Hepatocyte (in vitro differentiated cells): Measurements from ENCODE around the gene ZNF860. TPM values are rescaled to one million over a fixed set of nuclear protein-coding genes. Genes with fewer than 3 reads are reported as not detected.

ENCODE experiments used
- DNase-seq: peaks from one replicate; pipeline ENCODE4 v3.0.0-alpha.2; 2016; ENCODE audit warnings: low spot score
- H2AFZ ChIP-seq: fragments of 200-600 bp; sonication (generic); 2 replicates; pipeline ENCODE4 v1.6.0; 2016; ENCODE audit warnings: antibody characterized with exemption, mild to moderate bottlenecking
- H3K27ac ChIP-seq: fragments of 200-600 bp; sonication (generic); 2 replicates; pipeline ENCODE4 v1.5.1; 2016; ENCODE audit warnings: mild to moderate bottlenecking
- H3K27me3 ChIP-seq: fragments of 200-600 bp; sonication (generic); 2 replicates; pipeline ENCODE4 v1.6.1; 2016
- H3K36me3 ChIP-seq: fragments of 200-600 bp; sonication (generic); replicated peaks from 2 replicates; pipeline ENCODE4 v1.5.1; 2016; ENCODE audit warnings: low read depth; ENCODE audit not compliant: insufficient read depth
- H3K4me1 ChIP-seq: fragments of 200-600 bp; sonication (generic); 2 replicates; pipeline ENCODE4 v1.5.1; 2016; ENCODE audit warnings: mild to moderate bottlenecking, moderate library complexity; ENCODE audit not compliant: insufficient read depth
- H3K4me2 ChIP-seq: fragments of 200-600 bp; sonication (generic); 2 replicates; pipeline ENCODE4 v1.6.0; 2016
- H3K4me3 ChIP-seq: fragments of 200-600 bp; sonication (generic); 2 replicates; pipeline ENCODE4 v1.5.1; 2016; ENCODE audit warnings: mild to moderate bottlenecking
- H3K79me2 ChIP-seq: fragments of 200-600 bp; sonication (generic); 2 replicates; pipeline ENCODE4 v1.6.0; 2017; ENCODE audit warnings: mild to moderate bottlenecking
- H3K9me2 ChIP-seq: fragments of 200-600 bp; sonication (generic); replicated peaks from 2 replicates; pipeline ENCODE4 v1.6.0; 2017; ENCODE audit warnings: mild to moderate bottlenecking; ENCODE audit not compliant: insufficient read depth
- H3K9me3 ChIP-seq: fragments of 200-600 bp; sonication (generic); 2 replicates; pipeline ENCODE4 v1.5.1; 2016; ENCODE audit warnings: low read depth, mild to moderate bottlenecking
- H4K20me1 ChIP-seq: fragments of 200-600 bp; sonication (generic); 2 replicates; pipeline ENCODE4 v1.6.0; 2016; ENCODE audit warnings: mild to moderate bottlenecking; ENCODE audit not compliant: insufficient read depth, poor library complexity, severe bottlenecking
- CTCF ChIP-seq: fragments of 200-600 bp; sonication (generic); IDR thresholded peaks from 2 replicates; pipeline ENCODE4 v1.5.1; 2016; ENCODE audit warnings: antibody characterized with exemption, mild to moderate bottlenecking; ENCODE audit not compliant: poor library complexity
- EZH2 ChIP-seq: fragments of 200-600 bp; sonication (generic); IDR thresholded peaks from 2 replicates; pipeline ENCODE4 v1.6.1; 2016; ENCODE audit warnings: antibody characterized with exemption, mild to moderate bottlenecking, borderline replicate concordance
- EZH2phosphoT487 ChIP-seq: fragments of 200-600 bp; sonication (generic); IDR thresholded peaks from one replicate; pipeline ENCODE4 v1.6.1; 2018; ENCODE audit warnings: antibody characterized with exemption, mild to moderate bottlenecking, low read depth, moderate library complexity; ENCODE audit not compliant: unreplicated experiment, severe bottlenecking
- WGBS: methylation state at CpG from one replicate; pipeline ENCODE4 v1.1.6; 2016; ENCODE audit warnings: low lambda C conversion rate; ENCODE audit errors: missing lambda C conversion rate; 5-methylcytosine and 5-hydroxymethylcytosine counted together
- polyA plus RNA-seq: library from polyadenylated mRNA; unstranded; fragments of >200 nt; fragmentation: Nextera tagmentation; extraction: Ambion mirVana; gene quantifications from 2 replicates; pipeline ENCODE4 v1.2.1, GENCODE V29; 2016
- total RNA-seq: library from RNA; depleted of rRNA; stranded (reverse); fragments of >200 nt; gene quantifications from 2 replicates; pipeline ENCODE4 v1.2.3, GENCODE V29; 2014

The ZNF860 gene
- total and polyA plus RNA-seq, 2 experiments from 2014 or later: 0.80 to 1.3 TPM

- Histone ChIP-seq H3K4me3 (no peak overlapping the region), H4K20me1 (no peaks in the 10 kb centered on the region), H3K36me3 (no peaks in the 10 kb centered on the region), H2AFZ (no peak overlapping the region), H3K9me3 (no peaks in the 10 kb centered on the region), H3K4me1 (peaks cover 50% of the 10 kb centered on the region), H3K4me2 (no peak overlapping the region), H3K27ac (no peak overlapping the region), H3K79me2 (peaks cover 64% of the 10 kb centered on the region), H3K9me2 (no peaks in the 10 kb centered on the region), H3K27me3 (no peaks in the 10 kb centered on the region)
- no peak for TF ChIP-seq EZH2phosphoT487
- TF ChIP-seq EZH2: no peak
- TF ChIP-seq CTCF: no peak
- no peak for DNase-seq
- WGBS: 97% methylated on average over 3 of the region's 3 CpGs
These were observed 9.9 kb upstream of the ZNF860 start for GRCh38 chr3:31971607-31972006.

- H3K4me3 ChIP-seq: no peak overlapping the region
- no peak overlapping the region for H2AFZ ChIP-seq
- no peak overlapping the region for H3K4me2 ChIP-seq
- H4K20me1 ChIP-seq: no peaks in the 10 kb centered on the region
- peaks cover 41% of the 10 kb centered on the region for H3K4me1 ChIP-seq
- 93% methylated on average over 4 of the region's 4 CpGs for WGBS
- H3K79me2 ChIP-seq: peaks cover 71% of the 10 kb centered on the region
- no peaks in the 10 kb centered on the region for H3K36me3 ChIP-seq
- no peaks in the 10 kb centered on the region for H3K9me2 ChIP-seq
- H3K27ac ChIP-seq: no peak overlapping the region
- DNase-seq: no peak
- H3K9me3 ChIP-seq: no peaks in the 10 kb centered on the region
- no peaks in the 10 kb centered on the region for H3K27me3 ChIP-seq
- TF ChIP-seq CTCF (no peak), EZH2phosphoT487 (no peak), EZH2 (no peak)
These were observed 8.5 kb upstream of the ZNF860 start for GRCh38 chr3:31973081-31973480.

GRCh38 chr3:31973837-31974236 is 7.7 kb upstream of the ZNF860 start:
- no peaks in the 10 kb centered on the region for H3K9me3 ChIP-seq
- H3K4me3 ChIP-seq: no peak overlapping the region
- WGBS: 81% methylated on average over 5 of the region's 5 CpGs
- TF ChIP-seq EZH2phosphoT487 (no peak), CTCF (no peak), EZH2 (no peak)
- DNase-seq: no peak
- no peaks in the 10 kb centered on the region for H3K36me3 ChIP-seq
- H3K4me1 ChIP-seq: peaks cover 40% of the 10 kb centered on the region
- no peaks in the 10 kb centered on the region for H4K20me1 ChIP-seq
- H3K79me2 ChIP-seq: peaks cover 79% of the 10 kb centered on the region
- peak overlapping the region; percentile 26 for H3K4me2 ChIP-seq
- peak overlapping the region; percentile 42 for H3K27ac ChIP-seq
- no peaks in the 10 kb centered on the region for H3K9me2 ChIP-seq
- H3K27me3 ChIP-seq: no peaks in the 10 kb centered on the region
- no peak overlapping the region for H2AFZ ChIP-seq

GRCh38 chr3:31974471-31974870 is 7.1 kb upstream of the ZNF860 start:
- H3K36me3 ChIP-seq: no peaks in the 10 kb centered on the region
- no peaks in the 10 kb centered on the region for H3K27me3 ChIP-seq
- WGBS: 27% methylated on average over 5 of the region's 5 CpGs
- H3K27ac ChIP-seq: peak overlapping the region; percentile 42
- peaks cover 43% of the 10 kb centered on the region for H3K4me1 ChIP-seq
- H4K20me1 ChIP-seq: no peaks in the 10 kb centered on the region
- H3K4me3 ChIP-seq: no peak overlapping the region
- peak overlapping the region; percentile 26 for H3K4me2 ChIP-seq
- TF ChIP-seq EZH2phosphoT487: no peak
- no peak for TF ChIP-seq CTCF
- no peak for TF ChIP-seq EZH2
- H3K9me2 ChIP-seq: no peaks in the 10 kb centered on the region
- H3K79me2 ChIP-seq: peaks cover 85% of the 10 kb centered on the region
- DNase-seq: peak; percentile 38
- no peaks in the 10 kb centered on the region for H3K9me3 ChIP-seq
- H2AFZ ChIP-seq: no peak overlapping the region
